Activated effector memory CD4-positive, alpha-beta T cell treated with anti-CD3 and anti-CD28 coated beads, Interleukin-2, amount 50 U/mL, for 16 hours (primary cell): ENCODE measurements around the gene PGAP2.
"Not testable (repeated sequence)": the region's sequence is repeated elsewhere in the genome, so short reads cannot be mapped to it uniquely, and the experiment has no call there.

Source experiments
- DNase-seq: peaks from one replicate; pipeline ENCODE4 v3.0.0-alpha.2; 2020

The PGAP2 gene

GRCh38 chr11:3808861-3809623 lies 682 bp downstream of the PGAP2 start:
- DNase-seq = peak; percentile 78

DNA sequence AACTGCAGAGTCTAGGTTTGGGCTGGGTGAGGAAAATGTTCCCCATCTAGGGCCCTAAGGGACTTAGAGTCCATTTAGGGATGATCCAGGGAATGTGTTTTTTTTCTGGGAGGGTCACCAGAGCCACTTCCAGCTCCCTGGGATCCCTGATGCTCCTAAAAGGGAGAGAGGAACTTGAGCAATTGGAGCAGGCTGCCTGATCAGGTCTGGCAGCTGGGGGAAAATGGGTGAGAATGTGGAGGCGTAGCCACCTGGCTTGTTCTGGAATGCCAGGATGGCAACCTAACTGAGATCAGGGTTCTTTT lies 1.2 kb downstream of the PGAP2 start:
- DNase-seq = no peak

DNA sequence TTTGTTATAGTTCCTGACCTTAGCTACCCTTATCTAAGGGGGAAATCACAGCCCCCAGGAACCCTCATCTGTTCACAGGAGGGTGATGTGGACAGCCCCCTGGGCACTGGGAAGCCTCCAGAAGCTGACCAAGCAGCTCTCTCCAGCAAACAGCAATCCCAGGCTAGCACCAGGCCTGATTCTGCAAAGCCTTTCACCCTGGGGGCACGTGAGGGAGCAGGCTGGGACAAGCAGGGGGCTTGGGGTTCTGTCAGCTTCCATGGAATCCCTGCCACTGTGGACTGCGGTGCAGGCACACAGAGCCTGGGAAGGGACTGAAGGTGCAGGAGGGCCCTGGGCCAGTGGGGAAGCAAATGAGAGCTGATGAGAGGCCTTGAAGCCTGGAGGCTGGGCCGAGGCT lies 2.1 kb downstream of the PGAP2 start:
- no peak for DNase-seq

- DNase-seq = no peak
Measured at GRCh38 chr11:3810951-3811350, 2.6 kb downstream of the PGAP2 start.

GRCh38 chr11:3814832-3815231 lies 6.5 kb downstream of the PGAP2 start:
- not testable (repeated sequence) for DNase-seq

GRCh38 chr11:3815845-3816244 lies 7.5 kb downstream of the PGAP2 start:
- no peak for DNase-seq

- no peak for DNase-seq
Measured at GRCh38 chr11:3816673-3817072, 8.3 kb downstream of the PGAP2 start.

GRCh38 chr11:3817181-3817800 lies 8.9 kb downstream of the PGAP2 start:
- no peak for DNase-seq

- DNase-seq = no peak
Measured at GRCh38 chr11:3820971-3821370, 12.6 kb downstream of the PGAP2 start.

GRCh38 chr11:3822312-3822711 lies 14.0 kb downstream of the PGAP2 start:
- no peak for DNase-seq

DNA sequence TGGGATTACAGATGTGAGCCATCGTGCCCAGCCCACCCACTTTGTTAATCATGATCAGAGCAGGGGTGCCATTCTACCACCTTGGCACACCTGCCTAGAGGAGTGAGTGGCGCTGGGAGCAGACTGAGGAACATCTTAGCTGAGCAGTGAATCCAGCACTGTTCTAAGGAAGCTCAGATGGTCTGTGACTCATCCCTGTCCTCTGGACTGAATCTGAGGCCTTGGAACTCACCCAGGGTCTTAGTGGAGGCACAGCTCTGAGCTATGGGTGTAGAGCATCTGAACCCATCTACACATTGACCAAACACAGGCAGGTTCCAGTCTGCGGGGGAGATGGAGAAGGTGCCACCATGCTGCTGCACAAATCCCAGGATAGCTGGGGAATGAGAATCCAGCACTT lies 14.9 kb downstream of the PGAP2 start:
- DNase-seq = no peak

DNA sequence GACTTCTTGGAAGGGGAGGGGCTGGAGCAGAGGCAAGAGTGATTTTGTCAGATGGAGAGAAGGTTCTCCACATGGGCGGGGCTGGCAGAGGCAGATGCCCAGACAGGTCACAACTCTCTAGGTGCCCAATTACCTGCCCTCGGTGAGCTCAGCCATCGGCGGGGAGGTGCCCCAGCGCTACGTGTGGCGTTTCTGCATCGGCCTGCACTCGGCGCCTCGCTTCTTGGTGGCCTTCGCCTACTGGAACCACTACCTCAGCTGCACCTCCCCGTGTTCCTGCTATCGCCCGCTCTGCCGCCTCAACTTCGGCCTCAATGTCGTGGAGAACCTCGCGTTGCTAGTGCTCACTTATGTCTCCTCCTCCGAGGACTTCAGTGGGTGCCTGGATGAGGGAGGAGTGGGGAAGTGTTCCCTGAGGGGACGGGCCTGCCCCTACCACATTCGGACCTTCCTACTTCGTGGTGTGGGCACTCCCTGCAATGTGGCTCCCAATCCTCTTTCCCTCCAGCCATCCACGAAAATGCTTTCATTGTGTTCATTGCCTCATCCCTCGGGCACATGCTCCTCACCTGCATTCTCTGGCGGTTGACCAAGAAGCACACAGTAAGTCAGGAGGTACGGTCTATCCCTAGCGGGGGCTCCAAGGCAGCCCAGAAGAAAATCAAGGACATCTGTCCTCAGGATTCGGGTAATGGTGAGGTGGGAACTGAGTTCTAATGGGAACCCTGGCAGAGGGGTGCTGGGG lies 15.6 kb downstream of the PGAP2 start:
- no peak for DNase-seq

DNA sequence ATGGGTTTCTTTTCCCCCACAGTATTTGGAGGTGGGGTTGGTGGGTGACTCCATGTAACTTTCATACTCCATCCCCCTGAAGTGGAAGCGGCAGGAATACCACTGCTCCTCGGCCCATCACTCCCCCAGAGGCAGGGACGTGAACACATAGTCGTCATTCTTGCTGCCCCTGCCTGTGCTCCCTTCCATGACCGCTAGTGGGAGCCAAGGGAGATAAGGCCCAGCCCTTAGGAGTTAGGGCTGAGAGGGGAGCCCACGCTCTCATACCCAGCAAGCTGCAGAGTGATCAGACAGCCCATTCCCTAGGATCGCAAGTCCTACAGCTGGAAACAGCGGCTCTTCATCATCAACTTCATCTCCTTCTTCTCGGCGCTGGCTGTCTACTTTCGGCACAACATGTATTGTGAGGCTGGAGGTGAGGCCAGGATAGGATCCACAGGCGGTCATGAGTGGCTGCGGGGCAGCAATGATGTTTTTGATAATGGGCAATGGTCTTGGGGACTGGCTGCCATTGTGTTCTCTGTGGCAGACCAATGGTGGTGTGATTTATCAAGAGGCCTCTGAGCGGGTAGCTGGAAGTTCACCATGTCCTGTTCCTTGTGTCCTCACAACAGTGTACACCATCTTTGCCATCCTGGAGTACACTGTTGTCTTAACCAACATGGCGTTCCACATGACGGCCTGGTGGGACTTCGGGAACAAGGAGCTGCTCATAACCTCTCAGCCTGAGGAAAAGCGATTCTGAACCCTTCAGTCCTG lies 16.5 kb downstream of the PGAP2 start:
- DNase-seq = peak; percentile 92

GRCh38 chr11:3825473-3826154 lies 17.3 kb downstream of the PGAP2 start:
- DNase-seq = no peak

DNA sequence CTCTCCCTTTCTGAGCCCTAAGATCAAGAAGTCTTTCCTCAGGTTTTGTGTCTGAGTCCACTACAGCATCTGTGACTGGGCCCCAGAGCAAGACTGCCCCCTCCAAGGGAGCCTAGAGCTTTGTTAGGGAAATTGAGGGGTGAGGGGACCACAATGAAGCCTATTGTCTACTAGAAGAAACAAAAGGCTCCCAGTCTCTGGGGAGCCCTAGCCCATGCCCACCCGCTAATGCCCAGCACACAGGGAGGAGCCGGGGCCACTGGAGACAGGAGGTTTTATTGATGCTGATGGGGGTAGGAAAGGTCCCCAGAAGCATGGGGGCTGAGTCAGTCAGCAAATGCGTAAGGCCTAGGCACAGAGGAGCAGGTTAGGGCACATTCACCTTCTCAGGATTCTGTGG lies 18.4 kb downstream of the PGAP2 start:
- no peak for DNase-seq

DNA sequence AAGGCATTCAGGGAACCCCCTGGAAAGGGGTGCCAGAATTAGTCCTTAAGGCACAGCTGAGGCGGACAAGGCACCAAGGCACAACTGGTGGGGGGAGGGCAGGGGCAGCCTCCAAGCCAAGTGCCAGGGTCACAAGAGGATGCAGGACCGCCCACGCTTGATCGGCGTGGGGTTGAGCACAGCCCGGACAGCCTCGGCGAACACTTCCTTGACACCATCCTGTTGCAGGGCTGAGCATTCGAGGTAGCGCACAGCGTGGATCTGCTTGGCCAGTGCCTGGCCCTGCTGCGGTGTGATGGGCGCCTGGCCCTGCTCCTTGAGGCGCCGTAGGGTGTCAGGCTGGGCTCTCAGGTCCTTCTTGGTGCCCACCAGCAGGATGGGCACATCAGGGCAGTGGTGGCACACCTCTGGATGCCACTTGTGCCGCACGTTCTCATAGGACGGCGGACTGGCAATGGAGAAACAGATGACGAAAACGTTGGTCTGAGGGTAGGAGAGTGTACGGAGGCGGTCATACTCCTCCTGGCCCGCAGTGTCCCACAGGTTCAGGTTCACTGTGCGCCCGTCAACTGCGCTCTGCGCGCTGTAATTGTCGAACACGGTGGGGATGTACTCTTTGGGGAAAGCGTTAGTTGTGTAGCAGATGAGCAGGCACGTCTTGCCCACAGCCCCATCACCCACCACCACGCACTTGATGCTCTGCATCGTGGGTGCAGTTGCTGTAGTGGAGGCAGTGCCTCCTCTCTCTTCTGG lies 19.2 kb downstream of the PGAP2 start:
- DNase-seq = no peak

DNA sequence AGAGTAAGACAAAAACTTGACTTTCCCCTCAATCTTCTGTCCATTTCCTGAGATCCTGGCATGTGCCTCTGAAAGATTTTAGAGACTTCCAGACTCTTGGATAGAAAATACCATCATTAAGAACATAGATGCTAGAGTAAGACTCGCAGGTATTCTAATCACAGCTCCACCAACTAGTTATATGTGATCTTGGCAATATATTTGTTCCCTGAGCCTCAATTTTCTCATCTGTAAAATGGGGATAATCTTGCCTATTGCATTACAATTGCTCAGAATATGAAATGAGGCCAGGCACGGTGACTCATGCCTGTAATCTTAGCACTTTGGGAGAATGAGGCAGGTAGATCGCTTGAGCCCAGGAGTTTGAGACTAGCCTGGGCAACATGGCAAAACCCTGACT lies 21.7 kb downstream of the PGAP2 start:
- DNase-seq = no peak

DNA sequence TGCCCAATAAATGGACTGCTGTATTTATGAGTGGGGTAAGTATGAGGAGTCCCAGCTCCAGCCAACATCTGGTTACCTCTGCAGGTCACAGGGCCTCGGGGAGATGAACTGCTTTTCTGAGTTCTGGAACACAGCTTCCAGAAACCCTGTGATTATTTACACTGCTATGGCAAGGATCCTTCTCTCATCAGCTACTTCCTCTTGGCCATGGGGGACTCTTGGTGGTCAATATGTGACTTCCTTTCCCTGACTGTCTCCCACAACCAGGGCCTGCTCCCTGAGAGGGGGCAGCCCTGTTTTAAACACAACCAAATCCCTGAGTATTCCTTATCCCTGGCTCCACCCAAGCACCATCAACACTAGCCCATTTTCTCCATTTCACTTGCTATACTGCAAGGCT lies 22.4 kb downstream of the PGAP2 start:
- DNase-seq = no peak

GRCh38 chr11:3831378-3832239 lies 23.2 kb downstream of the PGAP2 start:
- no peak for DNase-seq

GRCh38 chr11:3832816-3833215 lies 24.5 kb downstream of the PGAP2 start:
- no peak for DNase-seq

GRCh38 chr11:3833449-3833848 lies 25.1 kb downstream of the PGAP2 start:
- DNase-seq = no peak
